Activated naive CD4-positive, alpha-beta T cell treated with anti-CD3 and anti-CD28 coated beads, Interleukin-2, amount 50 U/mL, for 24 hours (primary cell): Measurements from ENCODE around the gene CDHR1.

Experiments
- H3K27ac Mint-ChIP-seq: one replicate; pipeline ENCODE4 v1.8.0; 2021; ENCODE audit warnings: mild to moderate bottlenecking, mixed read lengths
- H3K27me3 Mint-ChIP-seq: one replicate; pipeline ENCODE4 v1.8.0; 2021; ENCODE audit warnings: mixed read lengths
- H3K36me3 Mint-ChIP-seq: one replicate; pipeline ENCODE4 v1.8.0; 2021; ENCODE audit warnings: mixed read lengths
- H3K4me1 Mint-ChIP-seq: one replicate; pipeline ENCODE4 v1.8.0; 2021; ENCODE audit warnings: mixed read lengths
- H3K4me3 Mint-ChIP-seq: one replicate; pipeline ENCODE4 v1.8.0; 2021; ENCODE audit warnings: mild to moderate bottlenecking, mixed read lengths
- H3K9me3 Mint-ChIP-seq: one replicate; pipeline ENCODE4 v1.8.0; 2021; ENCODE audit warnings: mixed read lengths

Gene CDHR1

GRCh38 chr10:84188815-84189214, 5.5 kb upstream of the CDHR1 start:
- Mint-ChIP-seq H3K4me3 (no peak overlapping the region), H3K4me1 (peaks cover 13% of the 10 kb centered on the region), H3K27me3 (peaks cover 2% of the 10 kb centered on the region), H3K27ac (no peak overlapping the region), H3K9me3 (no peaks in the 10 kb centered on the region), H3K36me3 (no peaks in the 10 kb centered on the region)

GRCh38 chr10:84190621-84191020, 3.7 kb upstream of the CDHR1 start:
- Mint-ChIP-seq H3K9me3 (no peaks in the 10 kb centered on the region), H3K27ac (no peak overlapping the region), H3K36me3 (no peaks in the 10 kb centered on the region), H3K4me3 (no peak overlapping the region), H3K4me1 (peaks cover 18% of the 10 kb centered on the region), H3K27me3 (peaks cover 6% of the 10 kb centered on the region)

GRCh38 chr10:84191106-84191505, 3.2 kb upstream of the CDHR1 start:
- H3K27ac Mint-ChIP-seq, result no peak overlapping the region
- H3K9me3 Mint-ChIP-seq, result no peaks in the 10 kb centered on the region
- H3K4me1 Mint-ChIP-seq, result peaks cover 20% of the 10 kb centered on the region
- no peak overlapping the region for H3K4me3 Mint-ChIP-seq
- H3K36me3 Mint-ChIP-seq, result no peaks in the 10 kb centered on the region
- H3K27me3 Mint-ChIP-seq, result peaks cover 9% of the 10 kb centered on the region

GRCh38 chr10:84193327-84193726, 1.0 kb upstream of the CDHR1 start:
- no peaks in the 10 kb centered on the region for H3K36me3 Mint-ChIP-seq
- no peak overlapping the region for H3K27ac Mint-ChIP-seq
- H3K4me3 Mint-ChIP-seq, result no peak overlapping the region

GRCh38 chr10:84193846-84194423, 402 bp upstream of the CDHR1 start:
- H3K9me3 Mint-ChIP-seq, result no peaks in the 10 kb centered on the region
- H3K27me3 Mint-ChIP-seq, result peaks cover 20% of the 10 kb centered on the region
- no peak overlapping the region for H3K27ac Mint-ChIP-seq
- no peaks in the 10 kb centered on the region for H3K36me3 Mint-ChIP-seq
- H3K4me3 Mint-ChIP-seq, result no peak overlapping the region
- H3K4me1 Mint-ChIP-seq, result peaks cover 20% of the 10 kb centered on the region

More at GRCh38 chr10:84193327-84193726, 1.0 kb upstream of the CDHR1 start:
- Mint-ChIP-seq H3K9me3 (no peaks in the 10 kb centered on the region), H3K27me3 (peaks cover 16% of the 10 kb centered on the region), H3K4me1 (peaks cover 20% of the 10 kb centered on the region)

GRCh38 chr10:84195044-84195830, 900 bp downstream of the CDHR1 start:
- no peaks in the 10 kb centered on the region for H3K9me3 Mint-ChIP-seq
- peaks cover 19% of the 10 kb centered on the region for H3K4me1 Mint-ChIP-seq
- peaks cover 20% of the 10 kb centered on the region for H3K27me3 Mint-ChIP-seq
- H3K4me3 Mint-ChIP-seq, result peak overlapping the region; percentile 47
- H3K27ac Mint-ChIP-seq, result no peak overlapping the region
- H3K36me3 Mint-ChIP-seq, result no peaks in the 10 kb centered on the region

GRCh38 chr10:84196083-84196482, 1.7 kb downstream of the CDHR1 start:
- Mint-ChIP-seq H3K9me3 (no peaks in the 10 kb centered on the region), H3K36me3 (no peaks in the 10 kb centered on the region), H3K27ac (no peak overlapping the region), H3K27me3 (peaks cover 20% of the 10 kb centered on the region), H3K4me1 (peaks cover 12% of the 10 kb centered on the region), H3K4me3 (peak overlapping the region; percentile 47)

GRCh38 chr10:84196941-84197340, 2.6 kb downstream of the CDHR1 start:
- H3K4me3 Mint-ChIP-seq, result no peak overlapping the region
- H3K27me3 Mint-ChIP-seq, result peaks cover 20% of the 10 kb centered on the region
- peaks cover 7% of the 10 kb centered on the region for H3K4me1 Mint-ChIP-seq
- H3K27ac Mint-ChIP-seq, result no peak overlapping the region
- no peaks in the 10 kb centered on the region for H3K36me3 Mint-ChIP-seq
- H3K9me3 Mint-ChIP-seq, result no peaks in the 10 kb centered on the region

- Mint-ChIP-seq H3K36me3 (no peaks in the 10 kb centered on the region), H3K27ac (no peak overlapping the region), H3K4me3 (no peak overlapping the region)
Measured at GRCh38 chr10:84197643-84198042, 3.3 kb downstream of the CDHR1 start.

GRCh38 chr10:84198206-84198915, 4.0 kb downstream of the CDHR1 start:
- no peak overlapping the region for H3K27ac Mint-ChIP-seq
- peaks cover 17% of the 10 kb centered on the region for H3K27me3 Mint-ChIP-seq
- H3K36me3 Mint-ChIP-seq, result no peaks in the 10 kb centered on the region
- no peaks in the 10 kb centered on the region for H3K9me3 Mint-ChIP-seq
- H3K4me3 Mint-ChIP-seq, result no peak overlapping the region
- H3K4me1 Mint-ChIP-seq, result peaks cover 7% of the 10 kb centered on the region

More at GRCh38 chr10:84197643-84198042, 3.3 kb downstream of the CDHR1 start:
- Mint-ChIP-seq H3K9me3 (no peaks in the 10 kb centered on the region), H3K27me3 (peaks cover 17% of the 10 kb centered on the region), H3K4me1 (peaks cover 7% of the 10 kb centered on the region)

- Mint-ChIP-seq H3K4me3 (no peak overlapping the region), H3K36me3 (no peaks in the 10 kb centered on the region), H3K27ac (no peak overlapping the region), H3K4me1 (peaks cover under 1% of the 10 kb centered on the region), H3K27me3 (peaks cover 13% of the 10 kb centered on the region), H3K9me3 (no peaks in the 10 kb centered on the region)
Measured at GRCh38 chr10:84200537-84201243, 6.4 kb downstream of the CDHR1 start.

GRCh38 chr10:84201244-84201606, 6.9 kb downstream of the CDHR1 start:
- H3K9me3 Mint-ChIP-seq, result no peaks in the 10 kb centered on the region
- H3K36me3 Mint-ChIP-seq, result no peaks in the 10 kb centered on the region
- no peaks in the 10 kb centered on the region for H3K4me1 Mint-ChIP-seq
- H3K4me3 Mint-ChIP-seq, result no peak overlapping the region
- H3K27ac Mint-ChIP-seq, result no peak overlapping the region
- H3K27me3 Mint-ChIP-seq, result peaks cover 9% of the 10 kb centered on the region

- no peaks in the 10 kb centered on the region for H3K4me1 Mint-ChIP-seq
Measured at GRCh38 chr10:84201682-84202081, 7.3 kb downstream of the CDHR1 start.

GRCh38 chr10:84202349-84202748, 8.0 kb downstream of the CDHR1 start:
- no peaks in the 10 kb centered on the region for H3K36me3 Mint-ChIP-seq
- H3K4me1 Mint-ChIP-seq, result no peaks in the 10 kb centered on the region
- no peak overlapping the region for H3K27ac Mint-ChIP-seq
- H3K27me3 Mint-ChIP-seq, result peaks cover 5% of the 10 kb centered on the region
- H3K4me3 Mint-ChIP-seq, result no peak overlapping the region
- no peaks in the 10 kb centered on the region for H3K9me3 Mint-ChIP-seq

More at GRCh38 chr10:84201682-84202081, 7.3 kb downstream of the CDHR1 start:
- Mint-ChIP-seq H3K36me3 (no peaks in the 10 kb centered on the region), H3K27ac (no peak overlapping the region), H3K9me3 (no peaks in the 10 kb centered on the region), H3K4me3 (no peak overlapping the region), H3K27me3 (peaks cover 5% of the 10 kb centered on the region)

- Mint-ChIP-seq H3K27me3 (no peaks in the 10 kb centered on the region), H3K4me3 (no peak overlapping the region), H3K27ac (no peak overlapping the region), H3K9me3 (no peaks in the 10 kb centered on the region), H3K36me3 (no peaks in the 10 kb centered on the region), H3K4me1 (no peaks in the 10 kb centered on the region)
Measured at GRCh38 chr10:84204122-84204521, 9.8 kb downstream of the CDHR1 start.
